AG08396 (cell line): ENCODE measurements around the gene CAMK2N2.

Experiments
- DNase-seq: peaks from one replicate; pipeline ENCODE4 v3.0.0; 2012; ENCODE audit warnings: low spot score, mixed read lengths

Gene CAMK2N2

GRCh38 chr3:184222521-184222920 lies 38.8 kb downstream of the CAMK2N2 start:
- DNase-seq = no peak

- DNase-seq = no peak
These were observed 42.5 kb downstream of the CAMK2N2 start for GRCh38 chr3:184218814-184219213.

GRCh38 chr3:184211718-184212117 lies 49.6 kb downstream of the CAMK2N2 start:
- DNase-seq = no peak

GRCh38 chr3:184211297-184211696 lies 50.1 kb downstream of the CAMK2N2 start:
- DNase-seq = no peak
